HG03039 (cell line): Measurements from ENCODE around the gene TNIK.
A peak's percentile ranks its signal among the peaks of the same experiment; 100 is the strongest.

Source experiments
- ATAC-seq: cut with Tn5 transposase; IDR thresholded peaks from one replicate; pipeline ENCODE4 v1.9.1; 2021; ENCODE audit warnings: mild to moderate bottlenecking, moderate library complexity; ENCODE audit not compliant: unreplicated experiment

The TNIK gene

GRCh38 chr3:171064461-171064860, 395.7 kb downstream of the TNIK start:
- no peak for ATAC-seq

DNA sequence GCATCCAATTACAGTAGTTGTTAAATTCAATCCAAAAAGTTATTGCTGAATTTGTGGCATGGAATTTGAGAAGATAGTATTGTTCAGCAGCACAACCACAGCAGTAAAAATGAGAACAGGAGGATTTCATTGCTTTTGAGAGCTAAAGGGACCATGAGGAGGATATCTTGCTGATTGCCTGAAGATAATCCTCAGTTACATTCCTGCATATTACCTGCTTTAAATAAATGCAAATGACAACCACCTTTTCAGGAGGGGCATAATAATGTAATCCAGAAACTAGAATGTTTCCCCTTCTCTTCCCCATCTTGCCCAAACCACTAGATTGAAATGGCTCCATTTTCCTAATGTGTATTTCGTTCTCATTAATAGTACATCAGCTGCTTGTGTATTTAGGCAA, 398.5 kb downstream of the TNIK start:
- ATAC-seq: no peak

- ATAC-seq: no peak
Measured at GRCh38 chr3:171059978-171060377, 400.2 kb downstream of the TNIK start.

GRCh38 chr3:171058873-171059603, 401.2 kb downstream of the TNIK start:
- no peak for ATAC-seq

DNA sequence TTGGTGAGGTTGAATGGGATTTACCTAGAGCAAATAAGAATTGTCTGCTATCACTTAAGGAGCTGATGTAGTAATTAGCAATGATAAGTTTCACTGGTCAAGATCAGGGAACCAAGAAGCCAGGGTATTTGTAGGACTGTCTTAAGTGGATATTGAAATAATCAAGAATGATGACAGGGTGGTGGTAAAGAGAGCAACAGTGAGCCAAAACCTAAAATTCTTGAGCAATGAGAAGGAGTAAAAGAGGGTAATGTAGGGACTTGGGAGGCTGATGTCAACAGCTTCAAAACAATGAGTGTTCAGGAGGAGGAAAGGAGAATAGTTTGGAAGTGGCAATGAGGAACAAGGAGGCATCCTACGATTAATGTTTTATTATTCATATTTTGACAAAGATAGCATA, 402.1 kb downstream of the TNIK start:
- no peak for ATAC-seq

DNA sequence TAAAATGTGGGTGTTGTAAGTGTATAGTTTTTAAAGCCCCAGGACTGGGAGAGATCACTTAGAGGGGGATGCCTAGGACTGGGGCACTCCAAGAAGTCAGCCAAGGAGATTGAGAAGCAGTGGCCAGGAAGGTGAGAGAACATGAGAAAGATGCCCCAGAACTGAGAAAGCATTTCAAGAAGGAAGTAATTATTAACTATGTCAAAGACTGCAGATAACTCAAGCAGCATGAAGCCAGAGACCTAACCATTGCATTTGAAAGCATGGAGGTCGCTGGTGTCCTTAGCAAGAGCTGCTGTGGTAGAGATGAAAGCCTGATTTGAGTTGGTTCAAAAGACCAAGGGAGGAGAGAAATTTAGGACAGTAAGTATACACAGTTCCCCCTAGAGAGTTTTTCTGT, 403.1 kb downstream of the TNIK start:
- ATAC-seq: no peak

GRCh38 chr3:171056528-171056927, 403.7 kb downstream of the TNIK start:
- no peak for ATAC-seq

GRCh38 chr3:171055336-171056178, 404.6 kb downstream of the TNIK start:
- no peak for ATAC-seq

DNA sequence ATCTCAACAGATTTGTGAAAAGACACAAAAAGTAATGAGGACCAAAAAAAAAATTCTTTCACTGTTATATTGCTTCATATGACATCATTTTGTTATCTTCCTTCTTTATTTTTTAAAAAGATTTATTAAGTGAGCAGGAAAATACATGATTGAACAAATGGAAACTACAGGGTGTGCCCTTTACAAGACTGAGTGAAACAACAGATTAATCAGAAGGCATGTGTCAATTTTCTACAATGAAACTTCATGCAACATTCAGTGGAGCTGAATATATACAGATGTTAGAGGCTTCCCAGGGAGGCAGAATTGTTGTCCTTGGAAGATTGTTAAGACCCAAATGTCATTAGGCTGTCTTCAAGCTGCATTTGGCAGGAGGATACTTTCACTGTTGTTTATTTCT, 405.3 kb downstream of the TNIK start:
- ATAC-seq: no peak

DNA sequence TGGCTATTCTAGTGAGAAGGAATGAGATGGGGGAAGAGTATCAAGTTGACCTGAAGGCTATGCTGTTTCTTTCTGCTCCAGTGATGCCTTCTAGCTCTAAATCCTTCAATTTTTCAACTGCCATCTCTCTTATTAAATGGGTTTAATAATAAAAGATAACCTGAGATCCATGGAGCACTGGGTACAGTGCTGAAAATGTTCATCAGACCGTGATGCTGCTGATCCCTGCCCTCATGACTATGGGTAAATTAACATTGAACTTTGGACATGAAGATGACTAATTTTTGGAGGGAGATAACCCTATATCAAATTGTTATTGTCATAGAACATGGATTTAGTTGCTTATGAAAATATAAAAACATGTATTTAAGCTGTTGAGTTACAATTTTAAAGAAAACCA, 406.0 kb downstream of the TNIK start:
- no peak for ATAC-seq

DNA sequence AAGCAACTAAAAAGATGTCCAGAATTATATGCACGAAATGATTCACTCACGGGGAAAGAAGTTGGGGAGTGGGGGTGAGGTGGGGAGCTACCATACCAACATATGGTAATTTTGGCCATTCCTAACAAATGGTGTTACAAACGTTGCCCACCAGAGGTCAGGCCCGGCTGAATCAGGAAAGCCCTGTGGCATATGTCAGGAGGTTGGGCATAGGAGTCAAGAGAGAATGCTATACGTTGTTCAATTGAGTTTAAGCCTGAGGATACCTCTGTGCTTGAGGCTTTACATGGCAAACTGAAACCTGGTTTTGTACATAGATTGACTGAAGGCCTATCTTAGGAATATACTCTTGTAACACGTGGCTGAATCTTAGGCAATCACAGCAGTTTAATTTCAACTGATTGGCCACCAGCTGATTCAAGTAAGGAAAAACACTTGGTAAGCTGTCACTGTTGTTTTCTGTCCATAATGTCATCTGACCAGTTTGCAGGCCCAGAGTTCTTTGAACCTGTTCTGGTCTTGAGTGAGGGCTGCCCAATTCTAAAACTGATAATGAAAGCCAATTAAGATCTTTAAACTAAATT, 410.3 kb downstream of the TNIK start:
- ATAC-seq: peak; percentile 83

DNA sequence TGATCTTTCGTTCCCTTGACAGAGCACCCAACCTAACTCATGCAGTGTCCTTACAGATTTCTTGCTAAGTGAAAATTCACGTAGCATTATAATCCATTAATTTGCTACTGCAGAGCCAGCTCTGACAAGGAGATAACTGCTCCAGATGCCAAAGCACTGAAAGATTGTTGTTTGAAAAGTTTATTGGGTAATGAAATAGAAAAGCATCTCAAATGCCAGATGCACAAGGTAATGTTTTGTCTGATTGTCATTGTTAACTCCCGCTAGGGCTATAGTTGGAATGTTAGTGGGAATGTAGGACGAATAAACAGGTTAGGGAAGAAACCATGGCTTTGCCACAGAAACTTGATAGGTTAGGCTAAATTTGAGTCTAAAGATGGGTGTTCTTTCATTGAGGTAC, 413.4 kb downstream of the TNIK start:
- ATAC-seq: no peak

- no peak for ATAC-seq
Measured at GRCh38 chr3:171044835-171045793, 415.1 kb downstream of the TNIK start.

DNA sequence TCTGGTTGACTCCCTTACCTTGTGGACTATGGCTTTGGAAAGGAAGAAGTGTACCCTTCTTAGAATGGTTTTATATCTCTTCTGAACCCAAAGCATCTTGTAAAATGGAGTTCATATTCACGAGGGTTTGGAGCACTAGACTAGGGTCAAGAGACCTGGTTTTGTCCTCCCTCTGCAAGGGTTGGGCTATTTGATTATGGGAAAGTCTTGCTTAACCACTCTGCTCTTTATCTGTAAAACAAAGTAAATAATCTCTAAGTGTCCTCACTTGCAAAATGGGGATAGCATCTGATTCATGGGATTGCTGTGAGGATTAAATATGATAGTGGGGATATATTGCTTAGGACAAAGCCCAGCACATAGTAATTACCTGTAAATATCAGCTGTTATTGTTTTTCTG, 415.8 kb downstream of the TNIK start:
- no peak for ATAC-seq

DNA sequence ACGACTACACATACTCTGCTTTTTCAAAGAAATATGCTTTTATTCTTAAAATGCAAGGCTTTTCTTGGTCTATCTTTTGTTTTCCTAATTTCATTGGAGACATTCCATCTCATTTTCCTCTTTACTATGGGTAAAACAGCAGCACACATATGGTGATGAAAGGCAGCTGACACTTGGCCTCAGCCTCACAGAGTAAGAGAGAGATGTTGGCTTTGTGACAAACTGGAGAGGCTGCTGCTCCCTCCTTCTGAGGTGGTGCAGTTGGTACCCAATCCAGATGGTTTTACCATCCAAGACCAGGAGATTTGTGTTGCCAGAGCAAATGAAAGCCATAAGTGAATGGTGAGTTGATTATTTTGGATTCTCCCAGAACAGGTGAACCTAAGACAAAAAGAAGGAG, 420.5 kb downstream of the TNIK start:
- ATAC-seq: no peak

DNA sequence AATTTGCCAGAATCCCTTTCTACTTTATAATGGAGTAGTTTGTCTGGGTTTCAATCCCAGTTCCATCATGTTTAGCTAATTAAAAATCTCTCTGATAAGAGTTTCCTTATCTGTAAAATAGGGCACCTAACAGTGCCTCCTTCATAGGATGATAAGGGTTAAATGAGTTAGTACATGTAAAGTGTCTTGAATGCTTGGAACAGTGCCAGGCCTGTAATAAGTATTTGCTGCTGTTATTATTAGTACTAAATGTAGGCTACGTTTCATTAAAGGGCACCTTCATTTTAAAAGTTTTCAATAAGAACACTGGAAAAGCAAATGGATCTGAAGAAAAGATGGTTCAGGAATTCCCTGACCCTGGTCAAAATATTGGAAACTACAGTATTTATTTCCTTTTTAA, 421.9 kb downstream of the TNIK start:
- no peak for ATAC-seq

GRCh38 chr3:171028779-171029232, 431.4 kb downstream of the TNIK start:
- no peak for ATAC-seq

DNA sequence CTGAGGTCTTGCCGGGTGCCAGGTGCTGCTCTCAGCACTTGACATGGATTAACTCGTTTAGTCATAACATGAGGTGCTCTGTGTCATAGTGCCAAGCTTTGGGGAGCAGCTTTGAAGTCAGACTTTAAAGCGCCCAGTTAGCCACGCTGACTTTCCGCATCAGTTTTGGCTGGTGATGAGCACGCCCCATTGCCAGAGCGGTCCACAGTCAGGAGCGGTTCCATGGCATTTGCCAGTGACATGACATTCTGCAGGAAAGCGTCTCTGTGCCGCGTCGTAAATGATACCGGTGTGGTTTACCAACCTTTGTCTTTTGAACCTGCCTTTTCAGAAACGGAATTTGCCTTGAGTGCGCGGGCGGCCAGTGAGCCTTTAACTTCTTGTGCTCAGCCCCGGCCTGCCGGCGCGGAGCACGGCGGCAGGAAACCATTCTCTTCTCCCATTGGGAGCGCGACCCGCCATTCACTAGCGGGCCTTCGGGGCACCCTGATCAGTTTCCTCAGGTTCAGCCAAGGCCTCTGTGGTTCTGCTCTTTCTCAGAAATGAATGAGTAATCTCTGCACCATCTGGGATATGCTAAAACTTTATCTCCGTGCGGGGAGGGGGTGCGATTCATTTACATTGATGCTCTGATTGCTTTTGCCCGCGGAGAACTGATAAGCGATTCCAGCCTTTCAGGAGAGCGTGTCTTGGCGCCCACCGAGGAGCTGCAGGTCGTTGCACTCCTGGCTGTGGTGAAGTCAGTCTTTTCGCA, 432.0 kb downstream of the TNIK start:
- ATAC-seq: no peak

DNA sequence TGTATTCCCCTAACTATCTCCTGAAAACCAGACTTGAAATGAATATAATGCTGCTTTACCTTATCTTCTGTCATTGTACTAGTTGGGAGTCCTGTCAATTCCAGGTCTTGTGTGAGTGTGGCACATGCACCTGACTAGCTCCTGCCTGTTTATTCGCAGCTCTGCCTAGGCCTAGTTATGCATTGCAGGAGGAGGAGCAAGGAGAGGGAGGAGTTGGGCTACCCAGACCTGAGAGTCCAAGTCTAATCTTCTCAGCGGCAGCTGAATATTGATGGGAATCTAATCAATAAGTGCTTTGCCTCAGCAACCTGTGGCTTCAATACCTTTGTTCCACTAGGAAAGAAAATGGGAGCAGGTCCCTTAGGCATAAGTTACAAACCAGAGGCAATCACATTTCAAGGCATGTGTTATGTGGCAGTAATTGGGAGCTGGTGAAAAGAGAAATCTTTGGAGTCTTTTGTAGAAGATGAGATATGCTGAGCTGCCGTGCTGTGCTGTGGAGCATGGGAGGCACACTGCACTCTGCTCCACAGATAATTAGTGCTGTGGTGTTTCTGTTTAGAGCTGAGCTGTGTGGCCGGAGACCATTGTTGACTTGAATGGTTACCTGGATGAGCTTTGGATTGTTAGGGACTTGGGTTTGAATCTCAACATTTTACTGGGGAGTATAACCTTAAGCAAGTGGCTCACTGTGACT, 433.5 kb downstream of the TNIK start, which contains the start of gene SLC2A2:
Gene SLC2A2 (minus strand): TSS at position 124 of the 697 bp plus-strand sequence. CDS start 50 bp downstream, at position 74.
- no peak for ATAC-seq
